ENCODE results near the gene RSF1.

RSF1 gene

DNA sequence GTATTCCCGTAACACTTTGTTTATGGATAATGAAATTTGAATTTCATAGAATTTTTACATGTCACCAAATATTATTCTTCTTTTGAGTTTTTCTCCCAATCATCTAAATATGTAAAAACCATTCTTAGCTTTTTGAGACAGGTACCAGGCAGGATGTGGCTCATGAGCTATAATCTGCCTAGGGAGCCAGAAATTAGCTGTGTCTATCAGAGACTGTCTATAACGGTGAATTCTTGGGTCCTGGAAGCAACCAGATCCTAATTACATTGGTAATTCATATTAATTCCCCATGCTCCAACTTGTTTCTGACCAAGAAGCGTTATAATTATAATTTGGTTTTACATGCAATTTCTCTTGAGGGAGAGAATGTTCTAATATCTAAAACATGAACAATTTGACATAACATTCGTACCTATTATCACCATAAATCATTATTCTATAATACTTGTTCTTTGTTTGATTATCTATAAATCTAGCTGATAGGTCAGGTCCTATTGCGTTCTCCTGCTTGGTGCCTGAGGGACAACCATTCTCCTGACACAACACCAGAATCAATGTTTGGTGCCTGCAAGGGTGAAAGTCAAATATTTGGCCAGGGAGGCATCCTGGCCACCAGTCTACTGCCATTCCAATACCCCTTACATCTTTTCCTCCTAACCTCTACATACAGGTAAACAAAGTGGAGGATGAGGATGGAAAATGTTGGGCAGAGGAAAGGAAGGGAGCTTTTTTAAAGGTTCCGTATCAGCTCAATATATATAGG lies 69.9 kb downstream of the RSF1 start:
- in situ Hi-C loops (cut with HindIII; ENCODE audit: low sequenced_read_pairs), result no loop called here

DNA sequence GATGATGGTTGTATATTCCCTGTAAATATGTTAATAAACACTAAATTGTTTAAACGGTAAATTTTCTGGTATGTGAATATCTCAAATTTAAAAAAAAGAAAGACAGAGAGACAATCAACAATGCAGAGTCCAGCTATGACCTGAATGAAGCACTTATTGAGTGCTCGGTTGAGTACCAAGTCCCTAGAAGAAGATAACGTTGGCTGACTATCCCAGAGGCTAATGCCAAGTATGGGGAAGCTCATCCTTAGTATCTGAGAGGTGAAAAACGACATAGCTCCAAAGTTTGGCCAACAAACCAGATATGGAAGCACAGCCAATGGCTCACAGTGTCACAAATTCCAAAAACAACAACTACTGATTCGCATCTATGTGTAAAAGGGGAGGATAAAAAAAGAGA lies 71.3 kb downstream of the RSF1 start:
- in situ Hi-C loops (cut with HindIII; ENCODE audit: low sequenced_read_pairs), result no loop called here

DNA sequence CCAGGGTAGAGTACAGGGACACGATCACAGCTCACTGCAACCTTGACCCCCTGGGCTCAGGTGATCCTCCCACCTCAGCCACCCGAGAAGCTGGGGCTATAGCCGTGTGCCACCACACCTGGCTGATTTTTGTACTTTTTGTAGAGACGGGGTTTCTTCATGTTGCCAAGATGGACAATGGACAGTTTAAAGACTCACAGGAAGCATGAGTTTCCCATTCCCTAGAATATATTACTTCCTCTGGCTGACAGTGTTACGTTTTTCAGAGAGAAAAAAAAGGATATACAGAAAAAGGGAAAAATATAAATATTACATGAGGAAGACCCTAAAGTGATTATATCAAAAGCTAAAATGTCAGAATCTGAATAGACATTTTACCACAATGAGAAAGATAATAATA lies 72.3 kb downstream of the RSF1 start:
- in situ Hi-C loops (cut with HindIII; ENCODE audit: low sequenced_read_pairs), result no loop called here

GRCh38 chr11:77747381-77747969 lies 73.0 kb downstream of the RSF1 start:
- in situ Hi-C loops (cut with HindIII; ENCODE audit: low sequenced_read_pairs), result no loop called here

- in situ Hi-C loops (cut with HindIII; ENCODE audit: low sequenced_read_pairs), result no loop called here
Observed at GRCh38 chr11:77736473-77736872, 84.0 kb downstream of the RSF1 start.

DNA sequence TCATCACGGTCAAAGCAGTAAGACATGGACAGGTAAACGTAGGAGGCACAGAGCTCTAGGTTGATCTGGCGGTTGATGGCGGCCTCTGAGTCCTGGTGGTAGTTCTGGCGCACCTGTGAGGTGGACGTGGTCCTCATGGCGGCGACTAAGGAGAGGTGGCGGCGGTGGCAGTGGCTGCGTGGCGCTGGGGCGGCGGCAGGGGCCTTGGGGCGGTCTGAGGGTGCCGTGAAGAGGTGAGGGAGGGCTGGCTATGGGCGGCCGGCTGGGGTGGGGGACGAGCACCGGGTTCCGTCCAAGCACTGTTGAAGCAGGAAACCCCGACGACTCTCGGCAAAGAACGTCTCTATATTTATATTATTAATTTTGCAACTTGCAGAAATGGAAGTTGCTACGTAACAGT lies 85.6 kb downstream of the RSF1 start:
- in situ Hi-C loops (cut with HindIII; ENCODE audit: low sequenced_read_pairs), result no loop called here

DNA sequence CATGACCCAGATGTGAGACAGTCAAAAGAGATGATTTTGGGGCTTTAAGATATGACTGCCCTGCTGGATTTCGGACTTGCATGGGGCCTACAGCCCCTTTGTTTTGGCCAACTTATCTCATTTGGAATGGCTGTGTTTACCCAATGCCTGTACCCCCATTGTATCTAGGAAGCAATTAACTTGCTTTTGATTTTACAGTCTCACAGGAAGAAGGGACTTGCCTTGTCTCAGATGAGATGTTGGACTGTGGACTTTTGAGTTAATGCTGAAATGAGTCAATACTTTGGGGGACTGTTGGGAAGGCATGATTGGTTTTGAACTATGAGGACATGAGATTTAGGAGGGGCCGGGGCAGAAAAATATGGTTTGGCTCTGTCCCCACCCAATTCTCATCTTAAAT lies 88.4 kb downstream of the RSF1 start:
- in situ Hi-C loops (cut with HindIII; ENCODE audit: low sequenced_read_pairs), result no loop called here

DNA sequence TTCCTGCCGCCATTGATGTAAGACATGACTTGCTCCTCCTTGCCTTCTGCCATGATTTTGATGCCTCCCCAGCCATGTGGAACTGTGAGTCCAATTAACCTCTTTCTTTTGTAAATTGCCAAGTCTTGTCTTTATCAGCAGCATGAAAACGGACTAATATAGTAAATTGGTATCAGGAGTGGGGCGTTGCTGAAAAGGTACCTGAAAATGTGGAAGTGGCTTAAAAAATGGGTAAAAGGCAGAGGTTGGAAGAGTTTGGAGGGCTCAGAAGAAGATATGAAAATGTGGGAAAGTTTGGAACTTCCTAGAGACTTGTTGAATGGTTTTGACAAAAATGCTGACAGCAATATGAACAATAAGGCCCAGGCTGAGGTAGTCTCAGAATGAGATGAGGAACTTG lies 89.7 kb downstream of the RSF1 start:
- in situ Hi-C loops (cut with HindIII; ENCODE audit: low sequenced_read_pairs), result no loop called here

DNA sequence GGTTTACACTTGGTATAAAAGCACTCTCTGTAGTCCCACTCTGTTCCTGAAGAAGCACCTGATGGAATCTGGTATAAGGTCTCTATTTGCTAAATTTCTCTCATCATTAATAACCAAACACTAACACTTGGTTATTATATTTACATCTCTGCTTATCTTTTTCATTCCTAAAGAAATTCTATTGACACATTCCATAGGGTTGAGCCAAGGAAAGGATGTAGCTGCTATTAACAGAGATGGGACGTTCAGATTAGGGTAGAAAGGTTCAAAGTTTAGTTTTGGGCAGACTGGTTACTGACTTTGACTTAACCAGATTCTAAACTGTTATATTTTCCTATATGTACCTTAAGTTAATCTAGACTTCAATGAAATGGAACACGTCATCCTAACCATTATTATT lies 91.5 kb downstream of the RSF1 start:
- in situ Hi-C loops (cut with HindIII; ENCODE audit: low sequenced_read_pairs), result no loop called here

DNA sequence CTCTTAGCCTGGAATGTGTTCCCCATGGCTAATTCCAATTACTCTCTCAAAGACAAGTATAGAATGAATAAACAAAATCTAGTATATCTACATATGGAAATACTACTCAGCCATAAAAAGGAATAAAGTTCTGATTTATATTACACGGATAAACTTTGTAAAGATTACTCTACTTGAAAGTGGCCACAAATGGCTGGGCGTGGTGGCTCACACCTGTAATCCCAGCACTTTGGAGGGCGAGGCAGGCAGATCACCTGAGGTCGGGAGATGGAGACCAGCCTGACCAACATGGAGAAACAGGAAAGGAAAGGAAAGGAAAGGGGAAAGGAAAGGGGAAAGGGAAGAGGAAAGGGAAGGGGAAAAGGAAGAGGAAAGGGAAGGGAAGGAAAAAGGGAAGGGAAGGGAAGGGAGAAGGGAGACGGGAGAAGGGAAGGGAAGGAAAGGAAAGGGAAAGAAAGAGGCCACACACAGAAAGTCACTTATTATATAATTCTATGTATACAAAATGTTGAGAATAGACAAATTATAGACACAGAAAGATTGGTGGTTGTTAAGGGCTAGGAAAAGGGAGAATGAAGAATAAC lies 92.2 kb downstream of the RSF1 start:
- in situ Hi-C loops (cut with HindIII; ENCODE audit: low sequenced_read_pairs), result no loop called here

- in situ Hi-C loops (cut with HindIII; ENCODE audit: low sequenced_read_pairs), result no loop called here
Observed at GRCh38 chr11:77726524-77726923, 94.0 kb downstream of the RSF1 start.

DNA sequence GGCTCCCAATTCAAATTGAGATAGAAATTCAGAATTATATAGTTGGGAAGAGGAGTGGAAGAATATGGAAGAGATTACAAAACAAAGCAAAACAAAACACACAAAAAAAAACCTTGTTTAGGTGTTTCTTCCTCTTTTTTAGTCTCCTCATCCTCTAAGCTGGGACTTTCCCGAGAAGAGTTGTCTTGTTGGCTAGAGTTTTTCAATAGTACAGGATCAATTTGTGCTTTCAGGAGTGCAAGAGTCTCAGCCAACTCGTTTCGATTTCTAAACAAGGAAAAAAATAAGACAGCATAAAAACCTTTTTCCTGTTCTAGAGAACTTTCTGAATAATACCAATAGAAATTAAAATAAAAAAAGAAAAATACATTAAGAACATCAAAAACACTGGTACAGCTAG lies 95.1 kb downstream of the RSF1 start:
- in situ Hi-C loops (cut with HindIII; ENCODE audit: low sequenced_read_pairs), result no loop called here

DNA sequence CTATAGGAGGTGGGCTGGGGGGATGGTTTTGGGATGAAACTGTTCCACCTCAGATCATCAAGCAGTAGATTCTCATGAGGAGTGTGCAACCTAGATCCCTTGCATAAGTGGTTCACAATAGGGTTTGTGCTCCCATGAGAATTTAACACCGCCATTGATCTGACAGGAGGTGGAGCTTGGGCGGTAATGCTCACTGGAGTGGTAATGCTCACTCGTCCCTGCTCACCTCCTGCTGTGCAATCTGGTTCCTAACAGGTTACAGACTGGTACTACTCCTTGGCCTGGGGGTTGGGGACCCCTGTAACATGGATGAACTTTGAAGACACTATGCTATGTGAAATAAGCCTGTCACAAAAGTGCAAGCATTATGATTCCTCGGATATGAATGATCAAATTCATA lies 95.9 kb downstream of the RSF1 start:
- in situ Hi-C loops (cut with HindIII; ENCODE audit: low sequenced_read_pairs), result no loop called here

DNA sequence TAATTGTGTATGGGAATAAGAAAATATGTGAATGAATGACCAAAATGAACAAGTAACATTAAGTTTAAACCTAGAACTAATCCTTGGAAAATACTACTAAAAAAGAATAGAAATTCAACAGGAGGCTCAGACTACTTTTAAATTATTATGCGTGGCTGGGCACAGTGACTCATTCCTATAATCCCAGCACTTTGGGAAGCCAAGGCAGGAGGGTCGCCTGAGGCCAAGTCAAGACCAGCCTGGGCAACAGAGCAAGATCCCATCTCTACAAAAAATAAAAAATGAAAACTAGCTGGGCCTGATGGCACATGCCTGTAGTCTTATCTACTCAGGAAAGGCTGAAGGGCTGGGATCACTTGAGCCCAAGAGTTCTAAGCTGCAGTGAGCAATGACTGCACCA lies 97.5 kb downstream of the RSF1 start:
- in situ Hi-C loops (cut with HindIII; ENCODE audit: low sequenced_read_pairs), result no loop called here

DNA sequence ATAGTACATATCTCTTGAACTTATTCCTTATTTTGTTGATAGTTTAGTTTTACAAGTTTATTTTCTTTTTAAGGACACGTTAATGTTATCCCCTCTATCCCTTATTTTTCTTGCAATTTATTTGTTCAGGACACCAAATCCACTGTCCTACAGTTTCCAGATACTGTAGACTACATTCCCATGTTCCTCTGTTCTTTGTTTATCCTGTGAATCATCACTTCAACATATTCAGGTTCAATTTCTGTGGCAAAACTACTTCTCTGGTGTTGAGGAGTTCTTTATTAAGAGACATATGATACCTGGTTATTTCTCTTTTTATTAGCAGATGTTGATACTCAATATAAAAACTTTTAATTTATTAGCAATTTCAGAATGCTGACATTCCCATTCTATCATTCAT lies 110.2 kb downstream of the RSF1 start:
- in situ Hi-C loops (cut with HindIII; ENCODE audit: low sequenced_read_pairs), result no loop called here

GRCh38 chr11:77705876-77706579 lies 114.5 kb downstream of the RSF1 start:
- in situ Hi-C loops (cut with HindIII; ENCODE audit: low sequenced_read_pairs), result no loop called here

- in situ Hi-C loops (cut with HindIII; ENCODE audit: low sequenced_read_pairs), result no loop called here
Observed at GRCh38 chr11:77705195-77705875, 115.2 kb downstream of the RSF1 start.

DNA sequence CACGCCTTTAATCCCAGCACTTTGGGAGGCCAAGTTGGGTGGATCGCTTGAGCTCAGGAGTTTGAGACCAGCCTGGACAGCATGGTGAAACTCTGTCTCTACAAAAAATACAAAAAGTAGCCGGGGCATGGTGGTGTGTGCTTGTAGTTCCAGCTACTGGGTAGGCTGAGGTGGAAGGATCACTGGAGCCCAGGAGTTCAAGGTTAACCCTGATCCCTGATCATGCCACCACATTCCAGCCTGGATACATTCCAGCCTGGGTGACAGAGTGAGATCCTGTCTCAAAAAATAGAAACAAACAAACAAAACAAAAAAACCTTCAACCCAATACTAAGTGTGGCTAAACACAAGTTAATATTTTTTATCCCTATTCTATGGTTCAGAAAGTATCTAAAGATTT lies 116.5 kb downstream of the RSF1 start:
- in situ Hi-C loops (cut with HindIII; ENCODE audit: low sequenced_read_pairs), result no loop called here

DNA sequence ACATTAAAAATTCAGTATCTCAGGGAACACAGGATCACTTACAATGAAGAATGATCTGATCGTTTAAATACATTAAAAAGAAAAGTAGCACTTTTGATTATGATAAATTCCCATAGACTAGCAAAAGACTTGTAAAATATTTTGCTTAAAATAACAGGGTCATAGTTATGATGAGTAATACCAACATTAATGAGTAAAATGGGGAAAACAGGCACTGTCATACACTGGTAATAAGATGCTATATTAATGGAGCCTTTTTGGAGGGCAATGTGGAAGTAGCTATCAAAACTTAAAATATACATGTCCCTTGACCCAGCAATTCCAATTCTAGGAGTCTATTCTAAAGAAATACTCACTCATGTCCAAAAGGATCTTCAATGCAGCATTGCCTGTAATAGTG lies 121.1 kb downstream of the RSF1 start:
- in situ Hi-C loops (cut with HindIII; ENCODE audit: low sequenced_read_pairs), result no loop called here

- in situ Hi-C loops (cut with HindIII; ENCODE audit: low sequenced_read_pairs), result no loop called here
Observed at GRCh38 chr11:77698896-77699295, 121.6 kb downstream of the RSF1 start.

- in situ Hi-C loops (cut with HindIII; ENCODE audit: low sequenced_read_pairs), result no loop called here
Observed at GRCh38 chr11:77697865-77698264, 122.7 kb downstream of the RSF1 start.
